Measurements from ENCODE around the gene STK24. TPM values are rescaled to one million over a fixed set of nuclear protein-coding genes. Genes with fewer than 3 reads are reported as not detected.

The STK24 gene
- total and polyA plus RNA-seq, 2 of the 4 experiments (the other 2 are of a cell fraction): 29.2 to 43.4 TPM

DNA sequence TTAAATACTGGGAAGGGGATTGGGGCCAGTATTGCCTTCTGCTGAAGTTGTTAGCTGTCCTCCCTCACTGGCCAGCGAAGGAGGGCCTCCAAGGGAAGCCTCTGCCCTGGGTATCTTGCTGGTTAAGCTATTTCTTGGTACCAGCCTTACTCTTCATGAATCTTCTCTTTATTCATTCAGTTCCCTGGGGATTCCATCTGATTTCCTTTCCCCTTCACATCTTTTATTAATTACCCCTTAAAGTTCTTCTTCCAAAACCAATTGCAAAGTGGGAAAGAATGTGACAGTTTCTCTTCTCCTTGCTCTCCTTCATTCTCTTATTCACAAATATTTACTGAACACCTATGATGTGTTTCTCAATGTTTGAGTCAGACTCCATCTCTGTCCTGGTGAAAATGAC, 36.7 kb upstream of the STK24 start:
- H3K4me2 ChIP-seq (ENCODE audit: low read depth, low read length): no peak overlapping the region
- no peak overlapping the region for H3K27ac ChIP-seq (ENCODE audit: insufficient read depth, low read length)
- no peak overlapping the region for H3K14ac ChIP-seq (replicated peaks; ENCODE audit: low read depth, low read length)
- no TSS peak for BruUV-seq (replicated peaks)
- in situ Hi-C loops (cut with MboI; ENCODE audit: low sequenced_read_pairs) (no loop called here), intact Hi-C loops (cut with micrococcal nuclease) (loop anchor here (5.0 kb wide), 1 partner anchor 476 kb away; no protein-coding TSS in a partner anchor), dilution Hi-C loops (cut with HindIII; ENCODE audit: low sequenced_read_pairs, unreplicated experiment) (no loop called here)
- no peak overlapping the region for H2AFZ ChIP-seq (replicated peaks; ENCODE audit: low read length, poor library complexity)
- ChIA-PET POLR2A (ENCODE audit: unreplicated experiment) (no interaction called here), CTCF (interaction anchor here (2.2 kb wide), 1 partner anchor 40 kb away, joined by 5 read pairs; no protein-coding TSS in a partner anchor)
- no peaks in the 10 kb centered on the region for H3K4me1 ChIP-seq (ENCODE audit: control insufficient read depth, insufficient read depth, low read length)
- no peak overlapping the region for H3K4me3 ChIP-seq (ENCODE audit: insufficient read depth, low read depth, low read length)
- no peak overlapping the region for H4K91ac ChIP-seq (ENCODE audit: insufficient read depth, low read depth, low read length)
- no peak overlapping the region for H3K9ac ChIP-seq (ENCODE audit: low read depth, low read length)
- no peak for TF ChIP-seq NFE2L2 (IDR thresholded peaks at IDR 0.05; ENCODE audit: low read depth, low read length)
- TF ChIP-seq BHLHE40 (IDR thresholded peaks at IDR 0.05; ENCODE audit: low read depth, low read length): no peak
- no peak for TF ChIP-seq MAZ (IDR thresholded peaks at IDR 0.05; ENCODE audit: borderline replicate concordance, low read depth, low read length)
- TF ChIP-seq CHD1 (IDR thresholded peaks at IDR 0.05; ENCODE audit: low read depth, low read length): no peak
- TF ChIP-seq FOS (IDR thresholded peaks at IDR 0.05; ENCODE audit: low read depth, low read length): no peak
- TF ChIP-seq, protein P1, sequence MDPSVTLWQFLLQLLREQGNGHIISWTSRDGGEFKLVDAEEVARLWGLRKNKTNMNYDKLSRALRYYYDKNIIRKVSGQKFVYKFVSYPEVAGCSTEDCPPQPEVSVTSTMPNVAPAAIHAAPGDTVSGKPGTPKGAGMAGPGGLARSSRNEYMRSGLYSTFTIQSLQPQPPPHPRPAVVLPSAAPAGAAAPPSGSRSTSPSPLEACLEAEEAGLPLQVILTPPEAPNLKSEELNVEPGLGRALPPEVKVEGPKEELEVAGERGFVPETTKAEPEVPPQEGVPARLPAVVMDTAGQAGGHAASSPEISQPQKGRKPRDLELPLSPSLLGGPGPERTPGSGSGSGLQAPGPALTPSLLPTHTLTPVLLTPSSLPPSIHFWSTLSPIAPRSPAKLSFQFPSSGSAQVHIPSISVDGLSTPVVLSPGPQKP (IDR thresholded peaks at IDR 0.05; ENCODE audit: borderline replicate concordance, low read depth, low read length): no peak
- no peak for TF ChIP-seq MXI1 (IDR thresholded peaks at IDR 0.05; ENCODE audit: borderline replicate concordance, low read depth, low read length)
- no peak for TF ChIP-seq RCOR1 (IDR thresholded peaks at IDR 0.05; ENCODE audit: insufficient replicate concordance, low read length)
- TF ChIP-seq RAD21 (IDR thresholded peaks at IDR 0.05; ENCODE audit: low read length): no peak
- no peak for TF ChIP-seq CEBPB (IDR thresholded peaks at IDR 0.05; ENCODE audit: low read depth, low read length)
- no peak for TF ChIP-seq SMC3 (IDR thresholded peaks at IDR 0.05; ENCODE audit: low read depth, low read length)
- TF ChIP-seq, protein P2, sequence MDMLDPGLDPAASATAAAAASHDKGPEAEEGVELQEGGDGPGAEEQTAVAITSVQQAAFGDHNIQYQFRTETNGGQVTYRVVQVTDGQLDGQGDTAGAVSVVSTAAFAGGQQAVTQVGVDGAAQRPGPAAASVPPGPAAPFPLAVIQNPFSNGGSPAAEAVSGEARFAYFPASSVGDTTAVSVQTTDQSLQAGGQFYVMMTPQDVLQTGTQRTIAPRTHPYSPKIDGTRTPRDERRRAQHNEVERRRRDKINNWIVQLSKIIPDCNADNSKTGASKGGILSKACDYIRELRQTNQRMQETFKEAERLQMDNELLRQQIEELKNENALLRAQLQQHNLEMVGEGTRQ (IDR thresholded peaks at IDR 0.05; ENCODE audit: low read depth, low read length): no peak
- no peak for TF ChIP-seq MAFK (IDR thresholded peaks at IDR 0.05; ENCODE audit: low read depth, low read length)
- H3K27me3 ChIP-seq (ENCODE audit: control insufficient read depth, insufficient read depth, low read length): peaks cover 27% of the 10 kb centered on the region
- H3K36me3 ChIP-seq (ENCODE audit: control insufficient read depth, insufficient read depth, low read length): no peaks in the 10 kb centered on the region
- no peak overlapping the region for H2BK20ac ChIP-seq (ENCODE audit: low read depth, low read length)
- DNase-seq: no peak
- H3K4ac ChIP-seq (ENCODE audit: low read depth, low read length): no peak overlapping the region
- H3K79me1 ChIP-seq (ENCODE audit: low read depth in 1 of 2, low read length in 2 of 2): no peaks in the 10 kb centered on the region
- no CpG with 5 or more reads among the region's 1 CpG for WGBS, 2 experiments (ENCODE audit: extremely low coverage in 2 of 2, insufficient read length in 1 of 2)
- no peak overlapping the region for H4K5ac ChIP-seq (ENCODE audit: low read depth, low read length)
- no peak overlapping the region for H3K56ac ChIP-seq (ENCODE audit: extremely low read depth, insufficient read depth, low read length)
- no peak overlapping the region for H2BK120ac ChIP-seq (ENCODE audit: low read depth, low read length)
- no peak for ATAC-seq (ENCODE audit: low read depth)
- no peak overlapping the region for H3K18ac ChIP-seq (ENCODE audit: low read depth, low read length)
- H2AK5ac ChIP-seq (ENCODE audit: low read depth, low read length): no peak overlapping the region
- H2AK9ac ChIP-seq (replicated peaks; ENCODE audit: low read depth, low read length, poor library complexity): no peak overlapping the region
- no peak overlapping the region for H2BK5ac ChIP-seq (ENCODE audit: low read depth, low read length, poor library complexity, severe bottlenecking)
- H4K20me1 ChIP-seq (ENCODE audit: insufficient read depth, low read length): no peaks in the 10 kb centered on the region
- H4K8ac ChIP-seq (ENCODE audit: low read depth in 2 of 2, low read length in 2 of 2): no peak overlapping the region
- no peaks in the 10 kb centered on the region for H3K9me3 ChIP-seq (ENCODE audit: control insufficient read depth, insufficient read depth, low read length)
- no peaks in the 10 kb centered on the region for H3K9me1 ChIP-seq (ENCODE audit: insufficient read depth, low read length)
- H2BK15ac ChIP-seq (ENCODE audit: low read depth, low read length): no peak overlapping the region
- H3K23ac ChIP-seq (ENCODE audit: low read depth, low read length): no peak overlapping the region
